HUES6 (cell line): ENCODE results near the gene BLOC1S1.

Experiments used
- H3K27ac ChIP-seq: 2 replicates; pipeline ENCODE4 v1.7.0; 2013; ENCODE audit warnings: low read depth, mild to moderate bottlenecking, low read length, inconsistent platforms
- H3K27me3 ChIP-seq: 2 replicates; pipeline ENCODE4 v1.6.1; 2013; ENCODE audit warnings: low read length; ENCODE audit not compliant: control insufficient read depth, insufficient read depth
- H3K36me3 ChIP-seq: 2 replicates; pipeline ENCODE4 v1.6.1; 2013; ENCODE audit warnings: low read length; ENCODE audit not compliant: control insufficient read depth, insufficient read depth
- H3K4me1 ChIP-seq: 2 replicates; pipeline ENCODE4 v1.6.1; 2013; ENCODE audit warnings: low read length; ENCODE audit not compliant: control insufficient read depth, insufficient read depth
- H3K4me3 ChIP-seq: 2 replicates; pipeline ENCODE4 v1.5.1; 2013; ENCODE audit warnings: low read depth, low read length
- H3K9ac ChIP-seq: one replicate; pipeline ENCODE4 v1.6.1; 2013; ENCODE audit warnings: mild to moderate bottlenecking, low read length
- H3K9me3 ChIP-seq: 2 replicates; pipeline ENCODE4 v1.6.1; 2013; ENCODE audit warnings: low read depth, low read length; ENCODE audit not compliant: control insufficient read depth, insufficient read depth

The BLOC1S1 gene

GRCh38 chr12:55715833-55716581 lies at the start of gene BLOC1S1:
Gene BLOC1S1 (plus strand): TSS chr12:55716046. CDS start chr12:55716052, 6 bp downstream.
- Histone ChIP-seq H3K36me3 (0 out of 2 replicates have a peak, but pooled peaks cover 8% of the 10 kb centered on the region), H3K27me3 (peaks cover 16% of the 10 kb centered on the region), H3K9me3 (no peaks in the 10 kb centered on the region), H3K4me1 (peaks cover 24% of the 10 kb centered on the region), H3K27ac (peak within 1 kb of the TSS; percentile 42; the same call in 1 of the 2 replicates), H3K9ac (peak within 1 kb of the TSS; percentile 83), H3K4me3 (peak within 1 kb of the TSS; percentile 91)

DNA sequence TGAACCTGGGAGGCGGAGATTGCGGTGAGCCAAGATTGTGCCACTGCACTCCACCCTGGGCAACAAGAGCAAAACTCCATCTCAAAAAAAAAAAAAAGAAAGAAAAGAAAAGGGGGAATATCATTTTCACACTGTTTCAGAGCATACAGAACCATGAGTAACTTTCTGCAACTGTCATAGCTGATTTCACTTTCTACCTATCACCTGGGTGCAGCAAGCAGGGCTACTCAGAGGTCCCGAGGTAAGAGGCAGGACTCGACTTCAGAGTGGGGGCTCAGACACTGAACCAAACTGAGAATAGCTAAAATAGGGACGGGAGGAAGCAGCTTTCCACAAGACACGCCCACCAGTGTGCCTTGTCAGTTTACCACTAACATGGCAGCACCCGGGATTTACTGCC lies 49.3 kb upstream of the BLOC1S1 start:
- H3K9me3 ChIP-seq, result no peaks in the 10 kb centered on the region
- H3K27me3 ChIP-seq, result no peaks in the 10 kb centered on the region
- H3K27ac ChIP-seq, result no peak overlapping the region
- H3K9ac ChIP-seq, result no peak overlapping the region
- H3K4me1 ChIP-seq, result no peaks in the 10 kb centered on the region
- H3K4me3 ChIP-seq, result no peak overlapping the region
- H3K36me3 ChIP-seq, result no peaks in the 10 kb centered on the region

DNA sequence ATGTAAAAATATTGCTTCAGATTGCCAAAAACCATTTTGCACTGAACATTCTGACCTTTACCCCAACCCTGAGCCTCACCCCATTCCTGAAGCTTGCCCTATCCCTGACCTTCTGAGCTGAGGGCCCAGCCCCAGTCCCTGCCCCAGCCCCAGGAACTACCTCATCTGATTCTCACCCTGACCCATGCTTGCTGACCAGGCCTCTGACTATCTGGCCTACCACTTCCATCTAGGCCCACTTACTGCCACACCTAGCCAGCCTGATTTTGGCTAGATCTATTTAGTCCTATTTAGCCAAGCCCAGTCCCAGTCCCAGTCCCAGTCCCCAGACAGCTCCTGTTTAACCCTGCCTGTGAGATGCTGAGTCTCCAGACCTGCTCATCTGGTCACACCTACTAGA lies 45.6 kb upstream of the BLOC1S1 start:
- no peaks in the 10 kb centered on the region for H3K9me3 ChIP-seq
- H3K9ac ChIP-seq, result no peak overlapping the region
- H3K4me1 ChIP-seq, result no peaks in the 10 kb centered on the region
- no peaks in the 10 kb centered on the region; the same call in 1 of the 2 replicates for H3K27me3 ChIP-seq
- H3K36me3 ChIP-seq, result no peaks in the 10 kb centered on the region
- no peak overlapping the region for H3K4me3 ChIP-seq
- no peak overlapping the region for H3K27ac ChIP-seq

DNA sequence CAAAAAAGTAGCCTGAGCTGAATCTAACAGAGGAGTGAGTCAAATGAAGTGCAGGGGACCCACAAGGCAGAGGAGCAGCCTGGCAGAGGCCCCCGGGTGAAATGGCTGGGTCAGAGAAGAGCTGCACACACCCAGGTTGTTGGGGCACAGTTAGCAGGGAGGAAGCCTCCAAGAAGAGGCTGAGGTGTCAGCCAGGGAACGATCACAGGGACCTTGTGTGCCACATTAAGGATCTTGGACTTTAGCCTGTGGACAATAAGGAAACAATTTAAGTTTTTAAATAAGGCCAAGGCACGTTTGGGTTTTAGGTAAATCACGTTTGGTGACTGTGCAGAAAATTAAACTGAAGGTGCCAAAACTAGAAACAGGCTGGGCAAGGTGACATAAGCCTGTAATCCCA lies 44.1 kb upstream of the BLOC1S1 start:
- Histone ChIP-seq H3K36me3 (no peaks in the 10 kb centered on the region), H3K4me3 (no peak overlapping the region), H3K4me1 (no peaks in the 10 kb centered on the region), H3K9me3 (no peaks in the 10 kb centered on the region), H3K27me3 (no peaks in the 10 kb centered on the region; the same call in 1 of the 2 replicates), H3K27ac (no peak overlapping the region), H3K9ac (no peak overlapping the region)

- Histone ChIP-seq H3K27me3 (no peaks in the 10 kb centered on the region; the same call in 1 of the 2 replicates), H3K9ac (no peak overlapping the region), H3K4me1 (no peaks in the 10 kb centered on the region), H3K36me3 (no peaks in the 10 kb centered on the region), H3K27ac (no peak overlapping the region), H3K9me3 (no peaks in the 10 kb centered on the region), H3K4me3 (no peak overlapping the region)
Measured at GRCh38 chr12:55673638-55674037, 42.2 kb upstream of the BLOC1S1 start.

DNA sequence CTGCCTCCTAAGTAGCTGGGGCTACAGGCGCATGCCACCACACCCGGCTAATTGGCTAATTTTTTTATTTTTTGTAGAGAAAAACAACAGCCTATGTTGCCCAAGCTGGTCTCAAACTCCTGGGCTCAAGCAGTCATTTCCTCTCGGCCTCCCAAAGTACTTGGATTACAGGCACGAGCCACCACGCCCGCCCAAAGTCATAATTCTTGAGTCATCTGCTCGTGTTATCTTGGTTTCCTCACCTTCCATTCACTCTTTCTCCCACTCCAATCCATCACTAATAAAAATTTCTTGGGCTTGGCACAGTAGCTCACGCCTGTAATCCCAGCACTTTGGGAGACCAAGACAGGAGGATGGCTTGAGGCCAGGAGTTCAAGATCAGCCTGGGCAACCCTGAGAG lies 40.2 kb upstream of the BLOC1S1 start:
- Histone ChIP-seq H3K27ac (no peak overlapping the region), H3K9me3 (no peaks in the 10 kb centered on the region), H3K4me3 (no peak overlapping the region), H3K9ac (no peak overlapping the region), H3K27me3 (no peaks in the 10 kb centered on the region; the same call in 1 of the 2 replicates), H3K4me1 (no peaks in the 10 kb centered on the region), H3K36me3 (no peaks in the 10 kb centered on the region)

- no peak overlapping the region for H3K9ac ChIP-seq
- H3K4me3 ChIP-seq, result no peak overlapping the region
- no peaks in the 10 kb centered on the region; the same call in 1 of the 2 replicates for H3K27me3 ChIP-seq
- no peaks in the 10 kb centered on the region for H3K9me3 ChIP-seq
- no peaks in the 10 kb centered on the region for H3K36me3 ChIP-seq
- no peak overlapping the region for H3K27ac ChIP-seq
- H3K4me1 ChIP-seq, result peaks cover 8% of the 10 kb centered on the region
Measured at GRCh38 chr12:55676707-55677106, 39.1 kb upstream of the BLOC1S1 start.

DNA sequence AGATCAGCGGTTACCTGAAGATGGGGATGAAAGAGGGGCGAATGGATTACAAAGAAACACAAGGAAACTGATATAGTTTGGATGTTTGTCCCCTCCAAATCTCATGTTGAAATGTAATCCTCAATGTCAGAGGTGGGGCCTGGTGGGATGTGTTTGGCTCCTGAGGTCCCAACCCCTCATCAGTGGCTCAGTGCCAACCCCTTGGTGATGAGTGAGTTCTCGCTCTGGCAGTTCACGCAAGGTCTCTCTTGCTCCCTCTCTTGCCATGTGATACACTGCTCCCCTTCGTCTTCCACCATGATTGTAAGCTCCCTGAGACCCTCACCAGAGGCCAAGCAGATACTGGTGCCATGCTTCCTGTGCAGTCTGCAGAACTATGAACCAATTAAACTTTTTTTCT lies 36.2 kb upstream of the BLOC1S1 start:
- no peaks in the 10 kb centered on the region for H3K27me3 ChIP-seq
- no peak overlapping the region for H3K27ac ChIP-seq
- H3K4me1 ChIP-seq, result peaks cover 14% of the 10 kb centered on the region
- H3K36me3 ChIP-seq, result 0 out of 2 replicates have a peak, but pooled peaks cover 2% of the 10 kb centered on the region
- H3K4me3 ChIP-seq, result no peak overlapping the region
- no peak overlapping the region for H3K9ac ChIP-seq
- H3K9me3 ChIP-seq, result no peaks in the 10 kb centered on the region

GRCh38 chr12:55681142-55682077 lies 34.4 kb upstream of the BLOC1S1 start:
- H3K9ac ChIP-seq, result no peak overlapping the region
- peak overlapping the region; percentile 41 for H3K4me3 ChIP-seq
- peaks cover 17% of the 10 kb centered on the region for H3K36me3 ChIP-seq
- H3K9me3 ChIP-seq, result no peaks in the 10 kb centered on the region
- H3K4me1 ChIP-seq, result peaks cover 14% of the 10 kb centered on the region
- H3K27ac ChIP-seq, result no peak overlapping the region
- no peaks in the 10 kb centered on the region for H3K27me3 ChIP-seq

GRCh38 chr12:55682087-55682796 lies 33.6 kb upstream of the BLOC1S1 start:
- no peak overlapping the region for H3K9ac ChIP-seq
- H3K9me3 ChIP-seq, result no peaks in the 10 kb centered on the region
- no peak overlapping the region for H3K27ac ChIP-seq
- peaks cover 14% of the 10 kb centered on the region for H3K4me1 ChIP-seq
- H3K27me3 ChIP-seq, result no peaks in the 10 kb centered on the region
- peaks cover 21% of the 10 kb centered on the region for H3K36me3 ChIP-seq
- peak overlapping the region; percentile 41 for H3K4me3 ChIP-seq
